K562 treated with DMSO at 1 percent for 24 hours (cell line): ENCODE measurements around the gene PI4KB. TPM values are rescaled to one million over a fixed set of nuclear protein-coding genes. Genes with fewer than 3 reads are reported as not detected.

Source experiments
- total RNA-seq: library from RNA; unstranded; fragments of 300-600 nt; gene quantifications from 2 replicates; pipeline ENCODE4 v1.2.3, GENCODE V29; 2022; ENCODE audit warnings: low read depth; ENCODE audit not compliant: insufficient read depth

PI4KB gene
- 58.2 and 61.3 TPM in 2 replicates for total RNA-seq

DNA sequence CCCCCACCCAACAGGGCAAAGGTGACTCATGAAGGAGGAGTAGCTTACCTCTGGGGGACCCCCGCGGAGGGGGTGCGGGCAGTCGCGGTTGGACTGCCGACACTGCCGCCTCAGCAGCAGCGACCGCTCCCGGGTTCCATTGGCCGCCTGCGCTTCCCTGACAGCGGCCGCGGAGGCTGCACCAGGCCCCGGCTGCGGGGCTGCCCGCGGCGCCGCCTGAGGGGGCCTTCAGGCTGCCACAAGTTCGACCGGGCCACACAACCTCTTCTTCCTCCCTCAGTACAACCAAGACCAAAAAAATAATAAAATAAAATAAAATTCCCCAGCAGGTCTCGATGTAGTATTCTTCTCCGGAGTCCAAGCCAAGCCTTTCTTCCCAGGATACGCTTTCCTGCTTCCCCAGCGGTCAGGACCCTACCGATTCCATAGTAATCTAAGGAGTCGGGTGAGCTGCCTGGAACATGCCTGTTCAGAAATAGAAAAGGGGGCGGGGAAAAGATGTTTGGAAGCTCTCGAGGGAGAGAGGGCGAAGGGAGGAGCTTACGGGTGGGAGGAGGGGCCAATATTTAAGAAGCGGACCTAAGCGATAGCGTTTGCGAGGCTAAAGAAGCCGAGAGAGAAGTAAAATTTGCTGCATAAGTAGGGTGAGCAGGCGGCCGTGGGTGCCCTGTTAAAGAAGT lies at the start of gene PI4KB:
Gene PI4KB, minus strand, starts transcription at position 194 of the 680 bp plus-strand sequence. CDS start 10,935 bp downstream, outside the sequence.

DNA sequence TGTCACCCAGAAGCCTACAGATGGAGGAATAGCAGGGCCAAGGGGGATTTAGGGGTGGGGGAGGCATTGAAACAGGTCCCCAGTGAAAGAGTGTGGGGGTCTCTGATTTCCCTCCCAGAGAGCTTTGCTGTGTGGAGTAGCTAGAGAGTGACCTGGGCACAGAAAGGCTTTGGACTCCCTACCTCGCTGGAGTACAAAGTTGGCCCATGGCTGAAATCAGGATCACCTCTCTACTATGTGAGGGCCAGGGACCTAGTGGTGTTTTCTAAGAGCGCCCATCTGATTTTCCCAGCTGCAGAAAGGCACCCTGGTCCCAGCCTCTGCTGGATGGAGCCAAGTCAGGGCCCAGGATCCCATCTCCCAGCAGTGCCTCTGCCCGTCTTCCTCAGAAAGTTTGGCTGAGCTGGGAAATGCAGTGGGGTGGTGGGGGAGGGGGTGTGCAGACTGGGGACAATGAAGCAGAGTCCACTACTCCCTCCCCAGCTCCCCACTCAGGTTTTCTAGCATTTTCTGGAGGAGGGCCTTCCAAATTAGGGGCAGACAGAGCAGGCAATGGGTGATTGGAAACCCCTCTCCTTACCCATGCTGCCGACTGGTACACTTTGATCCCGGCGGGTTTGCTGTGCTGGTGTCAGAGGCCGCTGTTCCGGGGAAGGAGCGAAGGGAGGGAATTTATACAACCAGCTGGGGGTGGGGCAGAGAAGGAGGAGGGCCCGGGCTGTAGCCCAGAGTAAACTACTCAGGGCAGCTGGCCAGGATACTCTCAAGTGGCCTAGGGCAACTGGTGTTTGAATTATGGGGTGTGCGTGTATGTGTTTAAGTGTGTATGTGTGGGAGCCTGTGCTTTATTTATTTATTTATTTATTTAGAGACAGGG lies 45.1 kb upstream of the PI4KB start, which contains the start of gene SELENBP1:
Gene SELENBP1, minus strand, starts transcription at position 648 of the 877 bp plus-strand sequence. Its CDS starts 64 bp downstream, at position 584.

DNA sequence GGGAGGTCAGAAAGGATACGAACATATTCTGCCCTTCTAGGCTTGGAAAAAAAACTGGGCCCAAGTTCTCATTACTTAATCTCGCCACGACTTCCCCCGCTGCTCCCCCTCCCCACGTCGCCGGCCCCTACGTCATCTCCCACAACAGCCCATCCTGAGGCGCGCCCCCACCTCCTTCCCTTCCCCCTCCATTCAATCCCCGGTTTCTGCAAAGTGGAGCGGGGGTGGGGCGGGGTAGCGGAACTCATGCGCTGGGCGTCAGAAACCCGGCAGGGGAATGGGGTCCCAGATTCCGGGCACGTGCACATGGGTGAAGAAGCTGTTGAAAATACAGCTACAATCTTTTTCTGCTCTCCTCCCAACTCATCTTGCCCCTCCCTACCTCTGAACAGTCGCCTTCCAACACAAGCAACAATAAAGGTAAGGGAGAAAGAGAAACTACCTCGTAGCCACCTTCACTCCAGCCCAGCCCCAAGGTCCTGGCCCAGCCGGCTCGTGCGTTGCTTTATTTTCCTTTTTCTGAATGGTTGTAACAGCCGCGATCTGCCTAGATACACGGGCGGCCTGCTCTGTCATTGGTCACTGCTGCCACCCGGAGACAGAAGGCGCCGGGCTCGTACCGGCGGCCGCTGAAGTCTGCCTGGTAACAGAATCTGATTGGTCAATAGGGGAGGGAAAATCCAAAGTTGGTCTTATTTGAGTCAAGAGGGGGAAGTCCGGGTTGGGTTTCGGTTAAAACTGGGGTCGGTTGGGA lies 19.7 kb upstream of the PI4KB start, which contains the start of gene RFX5:
Gene RFX5, minus strand, starts transcription at position 484 of the 754 bp plus-strand sequence. CDS start 932 bp downstream, outside the sequence.

DNA sequence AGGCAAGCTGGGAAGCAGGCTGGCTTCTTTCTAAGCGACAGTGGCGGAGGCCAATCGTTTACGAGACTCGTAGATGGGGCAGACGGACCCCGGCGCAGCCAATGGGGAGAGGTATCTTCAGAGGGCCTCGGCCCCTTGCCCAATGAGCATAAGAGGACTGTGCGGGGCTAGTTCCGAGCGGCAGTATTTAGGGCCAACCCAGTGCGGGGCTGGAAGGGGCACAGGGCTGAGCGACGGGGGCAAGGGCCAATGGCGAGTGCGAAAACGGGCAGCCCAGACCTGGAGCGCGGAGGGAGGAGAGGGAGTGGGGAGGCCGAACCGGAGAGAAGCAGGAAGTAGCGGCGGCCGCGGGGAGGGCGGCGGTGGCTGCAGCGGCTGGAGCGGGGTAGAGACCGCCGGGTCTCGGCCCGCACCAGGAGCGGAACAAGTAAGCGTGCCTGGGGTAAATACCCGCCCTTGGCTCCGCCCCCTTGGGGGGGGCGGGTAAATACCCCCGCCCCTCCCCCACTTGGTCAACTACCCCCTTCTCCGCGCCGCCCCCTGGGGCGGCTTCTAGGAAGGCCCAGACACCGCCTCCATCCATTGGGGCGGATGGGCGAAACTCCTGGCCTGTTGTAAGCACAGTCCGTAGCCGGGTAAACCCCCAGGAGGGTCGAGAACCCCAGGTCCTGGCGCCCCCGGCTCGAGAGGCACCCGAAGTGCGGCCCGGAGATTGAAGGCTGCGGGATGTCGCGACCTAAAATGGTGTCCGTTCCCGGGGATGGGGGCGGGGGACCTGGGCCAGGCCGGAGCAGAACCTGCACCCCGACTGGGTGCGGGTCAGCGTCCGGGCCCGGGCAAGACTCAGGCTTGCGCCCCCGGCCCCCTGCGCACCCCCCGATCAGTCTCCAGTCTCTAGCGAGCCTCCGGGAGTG lies 45.0 kb downstream of the PI4KB start, which contains the start of gene ZNF687:
Gene ZNF687, plus strand, starts transcription at position 331 of the 914 bp plus-strand sequence. CDS start 3,993 bp downstream, outside the sequence.

DNA sequence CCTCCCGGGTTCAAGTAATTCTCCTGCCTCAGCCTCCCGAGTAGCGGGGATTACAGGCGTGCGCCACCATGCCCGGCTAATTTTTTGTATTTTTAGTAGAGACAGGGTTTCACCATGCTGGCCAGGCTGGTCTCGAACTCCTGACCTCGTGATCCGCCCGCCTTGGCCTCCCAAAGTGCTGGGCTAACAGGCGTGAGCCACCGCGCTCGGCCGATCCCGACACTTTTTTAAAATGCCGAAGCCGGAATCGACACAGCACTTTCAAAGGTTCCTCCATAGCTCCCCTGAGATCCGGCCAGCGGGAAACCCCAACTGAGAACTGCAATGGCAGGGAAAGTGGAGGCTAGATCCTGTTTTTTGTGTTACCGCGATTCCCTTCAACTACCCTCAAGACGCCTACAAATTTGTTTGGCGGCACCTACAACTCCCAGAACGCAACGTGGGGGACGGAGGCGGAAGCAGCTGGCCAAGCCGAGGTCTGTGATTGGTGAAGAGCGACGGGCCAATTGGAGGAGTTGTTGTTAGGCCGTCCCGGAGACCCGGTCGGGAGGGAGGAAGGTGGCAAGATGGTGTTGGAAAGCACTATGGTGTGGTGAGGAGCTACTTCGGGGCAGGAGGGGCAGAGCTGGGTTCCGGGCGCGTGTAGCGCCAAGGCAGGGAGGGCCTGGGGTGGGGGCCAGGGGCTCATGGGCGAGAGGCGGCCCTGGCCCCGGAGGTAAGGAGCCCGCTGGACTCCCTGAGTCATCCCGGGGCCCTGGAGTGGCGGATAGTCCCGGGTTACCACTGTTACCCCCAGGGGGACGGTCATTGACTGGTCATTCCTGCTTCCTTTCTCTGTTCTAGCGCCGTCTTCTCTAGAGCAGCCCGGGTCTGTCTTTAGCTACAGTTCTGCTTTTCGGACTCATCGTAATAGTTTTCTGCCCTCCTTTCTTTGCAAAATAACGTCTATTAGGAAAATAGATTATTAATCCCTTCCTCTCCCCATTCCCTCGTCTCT lies 72.7 kb downstream of the PI4KB start, which contains the start of gene PSMD4:
Gene PSMD4, plus strand, starts transcription at position 518 of the 997 bp plus-strand sequence. Its CDS starts 49 bp downstream, at position 567.

Other genes with a start within 250 kb of the PI4KB start
- gene SEMA6C, start 180.8 kb downstream of the PI4KB start, total RNA-seq: 8.6 and 9.7 TPM in 2 replicates
- 0.79 and 2.2 TPM in 2 replicates for gene TNFAIP8L2, start 170.8 kb downstream of the PI4KB start, total RNA-seq
- gene LYSMD1, start 161.5 kb downstream of the PI4KB start, total RNA-seq: 5.2 and 5.8 TPM in 2 replicates
- 41.3 and 42.0 TPM in 2 replicates for gene SCNM1, start 161.3 kb downstream of the PI4KB start, total RNA-seq
- gene TMOD4, start 151.4 kb downstream of the PI4KB start, total RNA-seq: 0.38 TPM in 1 of 2 replicates, not detected in the other
- gene VPS72, start 137.2 kb downstream of the PI4KB start, total RNA-seq: 74.3 and 81.7 TPM in 2 replicates
- gene PIP5K1A, start 128.9 kb downstream of the PI4KB start, total RNA-seq: 17.7 and 19.0 TPM in 2 replicates
- 331 and 341 TPM in 2 replicates for gene PSMD4, start 72.7 kb downstream of the PI4KB start, total RNA-seq
- 40.9 and 43.8 TPM in 2 replicates for gene ZNF687, start 45.1 kb downstream of the PI4KB start, total RNA-seq
- gene RFX5, start 19.8 kb upstream of the PI4KB start, total RNA-seq: 20.3 and 25.1 TPM in 2 replicates
- gene SELENBP1, start 45.3 kb upstream of the PI4KB start, total RNA-seq: 52.9 TPM in 2 replicates
- 494 and 537 TPM in 2 replicates for gene PSMB4, start 72.2 kb upstream of the PI4KB start, total RNA-seq
- gene POGZ, start 132.1 kb upstream of the PI4KB start, total RNA-seq: 22.3 and 28.9 TPM in 2 replicates
- gene CGN, start 184.0 kb upstream of the PI4KB start, total RNA-seq: 0.36 and 0.44 TPM in 2 replicates
- 9.8 and 10.0 TPM in 2 replicates for gene TUFT1, start 212.9 kb upstream of the PI4KB start, total RNA-seq